ELF-1 (cell line): ENCODE data around the gene DENND6B.
A peak's percentile ranks its signal among the peaks of the same experiment; 100 is the strongest.

Experiments used
- DNase-seq: peaks from one replicate; pipeline ENCODE4 v3.0.0-alpha.2; 2016; ENCODE audit warnings: low read depth, low spot score

Gene DENND6B

GRCh38 chr22:50272044-50272802 is 54.6 kb downstream of the DENND6B start:
- DNase-seq = peak; percentile 36

GRCh38 chr22:50271519-50271970 is 55.3 kb downstream of the DENND6B start:
- DNase-seq = peak; percentile 87

- DNase-seq = peak; percentile 87
Measured at GRCh38 chr22:50270666-50271394, 56.0 kb downstream of the DENND6B start.

GRCh38 chr22:50269970-50270665 is 56.7 kb downstream of the DENND6B start, which contains the start of gene MAPK11:
Gene MAPK11, minus strand, starts transcription at chr22:50270380. Its CDS starts 88 bp downstream, at chr22:50270292.
- no peak for DNase-seq

- no peak for DNase-seq
Measured at GRCh38 chr22:50269573-50269969, 57.2 kb downstream of the DENND6B start.

- DNase-seq = no peak
Measured at GRCh38 chr22:50268655-50269113, 58.1 kb downstream of the DENND6B start.

GRCh38 chr22:50267591-50268390 is 59.0 kb downstream of the DENND6B start:
- no peak for DNase-seq

- DNase-seq = no peak
Measured at GRCh38 chr22:50266994-50267393, 59.8 kb downstream of the DENND6B start.

GRCh38 chr22:50264946-50265669 is 61.7 kb downstream of the DENND6B start:
- no peak for DNase-seq

GRCh38 chr22:50264104-50264745 is 62.6 kb downstream of the DENND6B start:
- no peak for DNase-seq

- no peak for DNase-seq
Measured at GRCh38 chr22:50262973-50263617, 63.7 kb downstream of the DENND6B start.

GRCh38 chr22:50262460-50262911 is 64.3 kb downstream of the DENND6B start:
- DNase-seq = no peak

GRCh38 chr22:50261615-50262459 is 65.0 kb downstream of the DENND6B start, which contains the start of gene MAPK12:
Gene MAPK12, minus strand, starts transcription at chr22:50261683. Its CDS starts 174 bp downstream, at chr22:50261509.
- no peak for DNase-seq

GRCh38 chr22:50260801-50261614 is 65.8 kb downstream of the DENND6B start:
- no peak for DNase-seq

GRCh38 chr22:50260434-50260800 is 66.4 kb downstream of the DENND6B start:
- no peak for DNase-seq

- no peak for DNase-seq
Measured at GRCh38 chr22:50259302-50259701, 67.5 kb downstream of the DENND6B start.
